ENCODE data around the gene TAS2R10.

DNA sequence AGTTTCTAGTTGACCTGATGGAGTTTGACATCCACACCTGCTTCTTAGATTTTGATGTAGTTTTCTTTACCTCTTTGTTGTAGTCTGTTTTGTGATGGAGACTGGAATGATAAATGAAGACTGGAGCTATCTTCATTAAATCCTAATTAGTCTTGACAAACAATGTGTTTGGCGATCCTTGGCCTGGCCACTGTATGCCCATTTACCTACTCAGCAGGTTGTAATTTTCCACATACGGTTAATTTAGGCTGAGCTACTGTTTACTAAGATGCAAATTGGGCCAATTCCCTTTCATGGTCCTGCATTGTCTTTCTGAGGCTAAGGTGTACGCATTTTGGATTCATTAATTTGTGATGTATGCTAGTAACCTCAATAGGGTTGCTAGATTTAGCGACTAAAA lies 23.6 kb downstream of the TAS2R10 start, which contains the start of gene TAS2R7:
- TF ChIP-seq CTCF (IDR thresholded peaks at IDR 0.05; ENCODE audit: low read depth, low read length, poor library complexity, severe bottlenecking) = no peak
- TF ChIP-seq EZH2phosphoT487 (IDR thresholded peaks at IDR 0.05; ENCODE audit: borderline replicate concordance, low read length) = no peak

All from DOHH2 (cell line).